ENCODE results near the gene CEACAM21.

CEACAM21 gene

GRCh38 chr19:41584931-41585330 lies 9.0 kb downstream of the CEACAM21 start:
- DNase-seq (ENCODE audit: low spot score): no peak
- H3K36me3 Mint-ChIP-seq (ENCODE audit: low read depth): peaks cover 61% of the 10 kb centered on the region
- H3K4me3 Mint-ChIP-seq: no peak overlapping the region
- H3K9me3 Mint-ChIP-seq: peaks cover 32% of the 10 kb centered on the region
- H3K27ac Mint-ChIP-seq: no peak overlapping the region
- H3K4me1 Mint-ChIP-seq (ENCODE audit: low read depth): no peaks in the 10 kb centered on the region
- no peaks in the 10 kb centered on the region for H3K27me3 Mint-ChIP-seq (ENCODE audit: low read depth)

- Mint-ChIP-seq H3K4me1 (ENCODE audit: low read depth) (no peaks in the 10 kb centered on the region), H3K27me3 (ENCODE audit: low read depth) (no peaks in the 10 kb centered on the region), H3K9me3 (peaks cover 21% of the 10 kb centered on the region), H3K27ac (no peak overlapping the region), H3K36me3 (ENCODE audit: low read depth) (peaks cover 49% of the 10 kb centered on the region), H3K4me3 (no peak overlapping the region)
- no peak for DNase-seq (ENCODE audit: low spot score)
Observed at GRCh38 chr19:41586064-41586463, 10.1 kb downstream of the CEACAM21 start.

GRCh38 chr19:41587101-41587837 lies 11.3 kb downstream of the CEACAM21 start:
- Mint-ChIP-seq H3K27ac (no peak overlapping the region), H3K36me3 (ENCODE audit: low read depth) (peaks cover 37% of the 10 kb centered on the region), H3K27me3 (ENCODE audit: low read depth) (peaks cover 2% of the 10 kb centered on the region), H3K4me1 (ENCODE audit: low read depth) (no peaks in the 10 kb centered on the region), H3K9me3 (peaks cover 9% of the 10 kb centered on the region), H3K4me3 (no peak overlapping the region)
- no peak for DNase-seq (ENCODE audit: low spot score)

GRCh38 chr19:41587838-41588210 lies 11.9 kb downstream of the CEACAM21 start:
- no peak overlapping the region for H3K27ac Mint-ChIP-seq
- peaks cover 4% of the 10 kb centered on the region for H3K9me3 Mint-ChIP-seq
- DNase-seq (ENCODE audit: low spot score): no peak
- peaks cover 32% of the 10 kb centered on the region for H3K36me3 Mint-ChIP-seq (ENCODE audit: low read depth)
- peaks cover 3% of the 10 kb centered on the region for H3K27me3 Mint-ChIP-seq (ENCODE audit: low read depth)
- H3K4me1 Mint-ChIP-seq (ENCODE audit: low read depth): no peaks in the 10 kb centered on the region
- no peak overlapping the region for H3K4me3 Mint-ChIP-seq

GRCh38 chr19:41588497-41589209 lies 12.7 kb downstream of the CEACAM21 start:
- Mint-ChIP-seq H3K27ac (no peak overlapping the region), H3K36me3 (ENCODE audit: low read depth) (peaks cover 24% of the 10 kb centered on the region), H3K4me1 (ENCODE audit: low read depth) (no peaks in the 10 kb centered on the region), H3K27me3 (ENCODE audit: low read depth) (peaks cover 8% of the 10 kb centered on the region), H3K4me3 (no peak overlapping the region), H3K9me3 (no peaks in the 10 kb centered on the region)
- no peak for DNase-seq (ENCODE audit: low spot score)

- Mint-ChIP-seq H3K4me1 (ENCODE audit: low read depth) (peaks cover under 1% of the 10 kb centered on the region), H3K4me3 (no peak overlapping the region), H3K36me3 (ENCODE audit: low read depth) (peaks cover 17% of the 10 kb centered on the region), H3K9me3 (no peaks in the 10 kb centered on the region), H3K27ac (no peak overlapping the region), H3K27me3 (ENCODE audit: low read depth) (peaks cover 8% of the 10 kb centered on the region)
- no peak for DNase-seq (ENCODE audit: low spot score)
Observed at GRCh38 chr19:41589371-41589770, 13.4 kb downstream of the CEACAM21 start.

GRCh38 chr19:41590936-41591335 lies 15.0 kb downstream of the CEACAM21 start:
- Mint-ChIP-seq H3K9me3 (no peaks in the 10 kb centered on the region), H3K27ac (no peak overlapping the region), H3K36me3 (ENCODE audit: low read depth) (peaks cover 6% of the 10 kb centered on the region), H3K4me3 (no peak overlapping the region), H3K27me3 (ENCODE audit: low read depth) (peaks cover 15% of the 10 kb centered on the region), H3K4me1 (ENCODE audit: low read depth) (peaks cover 7% of the 10 kb centered on the region)
- DNase-seq (ENCODE audit: low spot score): no peak

- Mint-ChIP-seq H3K4me1 (ENCODE audit: low read depth) (peaks cover 7% of the 10 kb centered on the region), H3K4me3 (no peak overlapping the region), H3K36me3 (ENCODE audit: low read depth) (peaks cover 6% of the 10 kb centered on the region), H3K9me3 (no peaks in the 10 kb centered on the region), H3K27ac (no peak overlapping the region), H3K27me3 (ENCODE audit: low read depth) (peaks cover 24% of the 10 kb centered on the region)
- no peak for DNase-seq (ENCODE audit: low spot score)
Observed at GRCh38 chr19:41591951-41592562, 16.1 kb downstream of the CEACAM21 start.

- Mint-ChIP-seq H3K4me1 (ENCODE audit: low read depth) (peaks cover 10% of the 10 kb centered on the region), H3K27me3 (ENCODE audit: low read depth) (peaks cover 30% of the 10 kb centered on the region), H3K27ac (no peak overlapping the region), H3K36me3 (ENCODE audit: low read depth) (no peaks in the 10 kb centered on the region), H3K9me3 (no peaks in the 10 kb centered on the region), H3K4me3 (no peak overlapping the region)
- peak; percentile 59 for DNase-seq (ENCODE audit: low spot score)
Observed at GRCh38 chr19:41595258-41595889, 19.4 kb downstream of the CEACAM21 start.

- Mint-ChIP-seq H3K4me1 (ENCODE audit: low read depth) (peaks cover 10% of the 10 kb centered on the region), H3K4me3 (no peak overlapping the region), H3K36me3 (ENCODE audit: low read depth) (no peaks in the 10 kb centered on the region), H3K9me3 (no peaks in the 10 kb centered on the region), H3K27ac (no peak overlapping the region), H3K27me3 (ENCODE audit: low read depth) (peaks cover 30% of the 10 kb centered on the region)
- no peak for DNase-seq (ENCODE audit: low spot score)
Observed at GRCh38 chr19:41595890-41596280, 19.9 kb downstream of the CEACAM21 start.

GRCh38 chr19:41597600-41598041 lies 21.7 kb downstream of the CEACAM21 start:
- Mint-ChIP-seq H3K4me3 (no peak overlapping the region), H3K9me3 (no peaks in the 10 kb centered on the region), H3K27ac (no peak overlapping the region), H3K36me3 (ENCODE audit: low read depth) (no peaks in the 10 kb centered on the region), H3K27me3 (ENCODE audit: low read depth) (peaks cover 27% of the 10 kb centered on the region), H3K4me1 (ENCODE audit: low read depth) (peaks cover 10% of the 10 kb centered on the region)
- DNase-seq (ENCODE audit: low spot score): peak; percentile 63

- Mint-ChIP-seq H3K9me3 (no peaks in the 10 kb centered on the region), H3K36me3 (ENCODE audit: low read depth) (no peaks in the 10 kb centered on the region), H3K4me3 (no peak overlapping the region), H3K27ac (no peak overlapping the region), H3K27me3 (ENCODE audit: low read depth) (peaks cover 24% of the 10 kb centered on the region), H3K4me1 (ENCODE audit: low read depth) (peaks cover 10% of the 10 kb centered on the region)
- no peak for DNase-seq (ENCODE audit: low spot score)
Observed at GRCh38 chr19:41599175-41599966, 23.4 kb downstream of the CEACAM21 start.

GRCh38 chr19:41601771-41602170 lies 25.8 kb downstream of the CEACAM21 start:
- H3K27me3 Mint-ChIP-seq (ENCODE audit: low read depth): peaks cover 11% of the 10 kb centered on the region
- peaks cover 3% of the 10 kb centered on the region for H3K4me1 Mint-ChIP-seq (ENCODE audit: low read depth)
- no peak overlapping the region for H3K4me3 Mint-ChIP-seq
- H3K27ac Mint-ChIP-seq: no peak overlapping the region
- DNase-seq (ENCODE audit: low spot score): no peak
- no peaks in the 10 kb centered on the region for H3K36me3 Mint-ChIP-seq (ENCODE audit: low read depth)
- H3K9me3 Mint-ChIP-seq: no peaks in the 10 kb centered on the region
